Neural cell (in vitro differentiated cells): Measurements from ENCODE around the gene SH3PXD2A. TPM values are rescaled to one million over a fixed set of nuclear protein-coding genes. Genes with fewer than 3 reads are reported as not detected.

Experiments used
- H2AFZ ChIP-seq: fragments of 200-600, 300-800 bp; sonication (generic), shearing (Covaris generic); 2 replicates; pipeline ENCODE4 v1.6.0; 2014; ENCODE audit warnings: low read depth, mild to moderate bottlenecking, antibody characterized with exemption, low read length, moderate library complexity
- H3F3A ChIP-seq: fragments of 200-600 bp; shearing (Covaris generic); 2 replicates; pipeline ENCODE4 v1.6.1; 2016; ENCODE audit warnings: mild to moderate bottlenecking, moderate library complexity, mixed read lengths, antibody characterized with exemption, low read length; ENCODE audit not compliant: insufficient read depth, poor library complexity, severe bottlenecking
- H3K27ac ChIP-seq: fragments of 200-600, 300-800 bp; sonication (generic), shearing (Covaris generic); 2 replicates; pipeline ENCODE4 v1.5.1; 2014; ENCODE audit warnings: mild to moderate bottlenecking, low read length, moderate library complexity
- H3K27me3 ChIP-seq: fragments of 300-800, 200-600 bp; sonication (generic), shearing (Covaris generic); 2 replicates; pipeline ENCODE4 v1.6.0; 2014; ENCODE audit warnings: mild to moderate bottlenecking, low read depth, low read length, moderate library complexity; ENCODE audit not compliant: insufficient read depth
- H3K36me3 ChIP-seq: fragments of 300-800, 200-600 bp; sonication (generic), shearing (Covaris generic); 2 replicates; pipeline ENCODE4 v1.5.1; 2014; ENCODE audit warnings: mild to moderate bottlenecking, antibody characterized with exemption, low read length, moderate library complexity; ENCODE audit not compliant: insufficient read depth
- H3K4me2 ChIP-seq: fragments of 300-800, 200-600 bp; sonication (generic), shearing (Covaris generic); 2 replicates; pipeline ENCODE4 v1.6.0; 2014; ENCODE audit warnings: mild to moderate bottlenecking, low read length
- H3K4me3 ChIP-seq: fragments of 300-800, 200-600 bp; sonication (generic), shearing (Covaris generic); 2 replicates; pipeline ENCODE4 v1.5.1; 2014; ENCODE audit warnings: mild to moderate bottlenecking, low read length, moderate library complexity
- H3K79me2 ChIP-seq: fragments of 200-600 bp; shearing (Covaris generic); replicated peaks from 2 replicates; pipeline ENCODE4 v1.6.0; 2014; ENCODE audit warnings: mild to moderate bottlenecking, low read length, moderate library complexity; ENCODE audit not compliant: insufficient read depth
- H3K9ac ChIP-seq: fragments of 300-800, 200-600 bp; sonication (generic), shearing (Covaris generic); 2 replicates; pipeline ENCODE4 v1.6.1; 2016; ENCODE audit warnings: mild to moderate bottlenecking, low read length, mixed read lengths
- H3K9me2 ChIP-seq: fragments of 200-600 bp; shearing (Covaris generic); 2 replicates; pipeline ENCODE4 v1.6.1; 2016; ENCODE audit warnings: mild to moderate bottlenecking, low read length, mixed read lengths; ENCODE audit not compliant: insufficient read depth
- H3K9me3 ChIP-seq: fragments of 200-600, 300-800 bp; sonication (generic), shearing (Covaris generic); 2 replicates; pipeline ENCODE4 v1.6.1; 2016; ENCODE audit warnings: mild to moderate bottlenecking, mixed run types, low read length, moderate library complexity, mixed read lengths
- H4K20me1 ChIP-seq: fragments of 200-600 bp; shearing (Covaris generic); 2 replicates; pipeline ENCODE4 v1.6.1; 2016; ENCODE audit warnings: mild to moderate bottlenecking, mixed run types; ENCODE audit not compliant: insufficient read depth
- EP300 ChIP-seq: fragments of 450-650 bp; conservative IDR thresholded peaks from 2 replicates; pipeline ENCODE4 v1.6.1; 2014; ENCODE audit warnings: antibody characterized with exemption, mild to moderate bottlenecking, moderate library complexity; ENCODE audit not compliant: poor library complexity, severe bottlenecking
- EZH2 ChIP-seq: fragments of 200-600, 300-800 bp; shearing (Covaris generic), sonication (generic); IDR thresholded peaks from 2 replicates; pipeline ENCODE4 v1.6.1; 2014; ENCODE audit warnings: antibody characterized with exemption, low read length, borderline replicate concordance, mild to moderate bottlenecking; ENCODE audit not compliant: insufficient read depth, poor library complexity, severe bottlenecking
- MXI1 ChIP-seq: fragments of 450-650 bp; conservative IDR thresholded peaks from 2 replicates; pipeline ENCODE4 v1.6.1; 2014; ENCODE audit warnings: antibody characterized with exemption, mild to moderate bottlenecking; ENCODE audit not compliant: poor library complexity, severe bottlenecking
- POLR2AphosphoS5 ChIP-seq: IDR thresholded peaks from 2 replicates; pipeline ENCODE4 v1.6.1; 2012
- RAD21 ChIP-seq: fragments of 450-650 bp; conservative IDR thresholded peaks from 2 replicates; pipeline ENCODE4 v1.6.1; 2014; ENCODE audit warnings: antibody characterized with exemption, mild to moderate bottlenecking, moderate library complexity
- SMC3 ChIP-seq: fragments of 450-650 bp; conservative IDR thresholded peaks from 2 replicates; pipeline ENCODE4 v1.6.1; 2014; ENCODE audit warnings: antibody characterized with exemption, mild to moderate bottlenecking, moderate library complexity; ENCODE audit not compliant: poor library complexity
- TAF1 ChIP-seq: IDR thresholded peaks from 2 replicates; pipeline ENCODE4 v1.6.1; 2012; ENCODE audit warnings: low read depth
- polyA plus RNA-seq: library from polyadenylated mRNA; depleted of rRNA; stranded (reverse); fragments of >200 nt; gene quantifications from 2 replicates; pipeline ENCODE4 v1.2.3, GENCODE V29; 2014
- TF ChIP-seq, protein P1 (sequence below): IDR thresholded peaks from 2 replicates; pipeline ENCODE4 v1.6.1; 2012; ENCODE audit warnings: borderline replicate concordance
- TF ChIP-seq, protein P2 (sequence below): fragments of 450-650 bp; IDR thresholded peaks from 2 replicates; pipeline ENCODE4 v1.5.1; 2014; ENCODE audit warnings: antibody characterized with exemption, mild to moderate bottlenecking, moderate library complexity; ENCODE audit not compliant: poor library complexity, severe bottlenecking

Gene SH3PXD2A
- polyA plus RNA-seq, 1 donor from 2014 or later = 5.2 TPM

DNA sequence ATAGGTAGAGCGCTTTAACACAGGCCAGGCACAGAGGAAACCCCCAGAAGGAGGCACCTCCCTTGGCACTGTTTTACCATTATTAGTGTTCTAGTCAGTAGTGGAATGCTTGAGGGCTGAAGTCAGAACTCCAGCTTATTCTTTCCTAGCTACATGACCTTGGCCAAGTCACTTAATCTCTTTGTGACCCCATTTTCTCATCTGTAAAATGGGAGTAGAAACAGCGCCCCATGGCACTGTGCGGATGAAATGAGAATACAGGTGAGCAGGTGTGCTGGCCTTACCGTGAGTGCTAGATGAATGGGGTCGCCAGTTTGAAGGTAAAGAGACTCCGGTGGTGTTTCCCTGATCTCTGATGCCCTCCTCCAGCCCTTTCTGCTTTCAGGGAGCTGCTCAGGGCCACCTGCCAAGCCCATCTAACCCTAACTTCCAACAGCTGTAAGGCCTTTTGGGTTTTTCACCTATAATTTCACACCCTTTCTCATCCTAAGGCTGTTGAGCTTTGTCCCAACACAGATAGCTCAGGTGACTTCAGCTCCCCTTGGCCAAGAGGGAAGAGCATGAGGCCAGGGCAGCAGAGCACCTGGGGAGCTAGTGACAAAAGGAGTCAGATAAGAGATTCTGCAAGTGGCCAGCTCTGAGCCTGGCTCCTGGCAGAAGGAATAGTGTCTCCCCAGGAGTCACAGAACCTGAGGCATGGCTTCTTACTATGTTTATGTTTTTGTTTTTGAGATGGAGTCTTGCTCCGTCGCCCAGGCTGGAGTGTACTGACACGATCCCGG, 76.8 kb downstream of the SH3PXD2A start:
- Histone ChIP-seq H3K9me2 (no peaks in the 10 kb centered on the region), H3K27me3 (no peaks in the 10 kb centered on the region), H3K27ac (no peak overlapping the region), H3F3A (no peaks in the 10 kb centered on the region), H3K4me3 (no peak overlapping the region), H4K20me1 (no peaks in the 10 kb centered on the region), H3K9me3 (no peaks in the 10 kb centered on the region), H3K9ac (no peak overlapping the region), H3K4me2 (no peak overlapping the region), H2AFZ (no peak overlapping the region), H3K79me2 (no peaks in the 10 kb centered on the region), H3K36me3 (no peaks in the 10 kb centered on the region)
- TF ChIP-seq TAF1 (no peak), EP300 (no peak), RAD21 (no peak), MXI1 (no peak), SMC3 (no peak), EZH2 (no peak), POLR2AphosphoS5 (no peak)
- TF ChIP-seq, protein P1, sequence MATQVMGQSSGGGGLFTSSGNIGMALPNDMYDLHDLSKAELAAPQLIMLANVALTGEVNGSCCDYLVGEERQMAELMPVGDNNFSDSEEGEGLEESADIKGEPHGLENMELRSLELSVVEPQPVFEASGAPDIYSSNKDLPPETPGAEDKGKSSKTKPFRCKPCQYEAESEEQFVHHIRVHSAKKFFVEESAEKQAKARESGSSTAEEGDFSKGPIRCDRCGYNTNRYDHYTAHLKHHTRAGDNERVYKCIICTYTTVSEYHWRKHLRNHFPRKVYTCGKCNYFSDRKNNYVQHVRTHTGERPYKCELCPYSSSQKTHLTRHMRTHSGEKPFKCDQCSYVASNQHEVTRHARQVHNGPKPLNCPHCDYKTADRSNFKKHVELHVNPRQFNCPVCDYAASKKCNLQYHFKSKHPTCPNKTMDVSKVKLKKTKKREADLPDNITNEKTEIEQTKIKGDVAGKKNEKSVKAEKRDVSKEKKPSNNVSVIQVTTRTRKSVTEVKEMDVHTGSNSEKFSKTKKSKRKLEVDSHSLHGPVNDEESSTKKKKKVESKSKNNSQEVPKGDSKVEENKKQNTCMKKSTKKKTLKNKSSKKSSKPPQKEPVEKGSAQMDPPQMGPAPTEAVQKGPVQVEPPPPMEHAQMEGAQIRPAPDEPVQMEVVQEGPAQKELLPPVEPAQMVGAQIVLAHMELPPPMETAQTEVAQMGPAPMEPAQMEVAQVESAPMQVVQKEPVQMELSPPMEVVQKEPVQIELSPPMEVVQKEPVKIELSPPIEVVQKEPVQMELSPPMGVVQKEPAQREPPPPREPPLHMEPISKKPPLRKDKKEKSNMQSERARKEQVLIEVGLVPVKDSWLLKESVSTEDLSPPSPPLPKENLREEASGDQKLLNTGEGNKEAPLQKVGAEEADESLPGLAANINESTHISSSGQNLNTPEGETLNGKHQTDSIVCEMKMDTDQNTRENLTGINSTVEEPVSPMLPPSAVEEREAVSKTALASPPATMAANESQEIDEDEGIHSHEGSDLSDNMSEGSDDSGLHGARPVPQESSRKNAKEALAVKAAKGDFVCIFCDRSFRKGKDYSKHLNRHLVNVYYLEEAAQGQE = no peak
- TF ChIP-seq, protein P2, sequence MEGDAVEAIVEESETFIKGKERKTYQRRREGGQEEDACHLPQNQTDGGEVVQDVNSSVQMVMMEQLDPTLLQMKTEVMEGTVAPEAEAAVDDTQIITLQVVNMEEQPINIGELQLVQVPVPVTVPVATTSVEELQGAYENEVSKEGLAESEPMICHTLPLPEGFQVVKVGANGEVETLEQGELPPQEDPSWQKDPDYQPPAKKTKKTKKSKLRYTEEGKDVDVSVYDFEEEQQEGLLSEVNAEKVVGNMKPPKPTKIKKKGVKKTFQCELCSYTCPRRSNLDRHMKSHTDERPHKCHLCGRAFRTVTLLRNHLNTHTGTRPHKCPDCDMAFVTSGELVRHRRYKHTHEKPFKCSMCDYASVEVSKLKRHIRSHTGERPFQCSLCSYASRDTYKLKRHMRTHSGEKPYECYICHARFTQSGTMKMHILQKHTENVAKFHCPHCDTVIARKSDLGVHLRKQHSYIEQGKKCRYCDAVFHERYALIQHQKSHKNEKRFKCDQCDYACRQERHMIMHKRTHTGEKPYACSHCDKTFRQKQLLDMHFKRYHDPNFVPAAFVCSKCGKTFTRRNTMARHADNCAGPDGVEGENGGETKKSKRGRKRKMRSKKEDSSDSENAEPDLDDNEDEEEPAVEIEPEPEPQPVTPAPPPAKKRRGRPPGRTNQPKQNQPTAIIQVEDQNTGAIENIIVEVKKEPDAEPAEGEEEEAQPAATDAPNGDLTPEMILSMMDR = no peak

DNA sequence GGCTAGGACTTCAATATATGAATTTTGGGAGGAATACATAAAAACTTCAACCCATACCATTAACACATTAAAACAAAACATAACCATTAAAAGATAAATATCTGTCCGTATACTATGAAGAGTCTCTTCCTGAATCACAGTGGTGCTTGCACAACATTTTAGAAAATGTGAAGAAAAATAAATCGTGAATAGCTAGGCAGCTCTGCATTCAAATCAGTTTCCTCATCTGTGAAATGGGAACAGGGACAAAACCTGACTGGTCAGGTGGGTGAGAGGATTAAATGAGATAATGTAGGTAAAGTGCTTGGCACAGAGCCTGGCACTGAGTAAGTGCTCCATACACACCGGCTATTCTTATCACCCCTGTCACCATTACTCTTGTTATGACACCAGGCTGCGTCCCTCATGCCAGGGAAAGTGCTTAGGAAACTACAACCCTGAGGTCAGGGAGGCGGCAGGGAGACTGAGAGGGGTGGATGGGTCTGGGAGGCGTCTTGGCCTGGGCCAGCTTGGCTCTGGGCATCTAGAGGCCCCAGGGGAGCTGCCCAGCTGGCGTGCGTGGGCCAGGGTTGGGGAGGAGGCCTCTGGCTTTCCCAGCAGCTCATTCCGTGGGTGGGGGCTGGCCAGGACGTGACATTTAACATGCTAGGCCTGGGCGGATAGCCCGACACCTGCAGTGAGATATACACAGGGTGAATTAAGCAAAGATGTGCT, 78.3 kb downstream of the SH3PXD2A start:
- no peak overlapping the region for H2AFZ ChIP-seq
- H3K4me3 ChIP-seq = no peak overlapping the region
- TF ChIP-seq MXI1 = no peak
- no peak for TF ChIP-seq TAF1
- TF ChIP-seq RAD21 = no peak
- TF ChIP-seq, protein P2 = no peak
- TF ChIP-seq POLR2AphosphoS5 = no peak
- TF ChIP-seq EP300 = no peak
- TF ChIP-seq SMC3 = no peak
- TF ChIP-seq EZH2 = no peak
- TF ChIP-seq, protein P1 = no peak
- no peaks in the 10 kb centered on the region for H3K27me3 ChIP-seq
- no peak overlapping the region for H3K9ac ChIP-seq
- H3K9me3 ChIP-seq = no peaks in the 10 kb centered on the region
- no peaks in the 10 kb centered on the region for H3F3A ChIP-seq
- no peak overlapping the region for H3K4me2 ChIP-seq
- H3K27ac ChIP-seq = no peak overlapping the region
- H3K9me2 ChIP-seq = no peaks in the 10 kb centered on the region
- no peaks in the 10 kb centered on the region for H3K36me3 ChIP-seq
- no peaks in the 10 kb centered on the region for H4K20me1 ChIP-seq
- no peaks in the 10 kb centered on the region for H3K79me2 ChIP-seq
